ENCODE results near the gene SF1.
"Not testable (repeated sequence)": the region's sequence is repeated elsewhere in the genome, so short reads cannot be mapped to it uniquely, and the experiment has no call there.

GRCh38 chr11:64815433-64815832 is 37.1 kb upstream of the SF1 start:
- TF ChIP-seq EZH2, CTCF (IDR thresholded peaks at IDR 0.05): not testable (repeated sequence)

Data from neural progenitor cell (in vitro differentiated cells).